Subcutaneous abdominal adipose tissue (tissue), 5 donors: Measurements from ENCODE around the gene KDM5A.

ENCODE experiments used
- H3K27ac ChIP-seq: one replicate; pipeline ENCODE4 v1.7.0; 2013; ENCODE audit warnings: low read depth, mild to moderate bottlenecking, inconsistent platforms, low read length, moderate library complexity
- H3K27me3 ChIP-seq, 5 donors: one replicate each; pipeline ENCODE4 v1.7.0; 2013; ENCODE audit warnings: low read length in 5 of 5, inconsistent platforms in 1 of 5; ENCODE audit not compliant: control insufficient read depth in 5 of 5, insufficient read depth in 4 of 5
- H3K36me3 ChIP-seq, 5 donors: one replicate each; pipeline ENCODE4 v1.7.0; 2013; ENCODE audit warnings: low read length in 5 of 5; ENCODE audit not compliant: control insufficient read depth in 5 of 5, insufficient read depth in 5 of 5
- H3K4me1 ChIP-seq, 5 donors: one replicate each; pipeline ENCODE4 v1.7.0; 2013; ENCODE audit warnings: low read length in 5 of 5, mild to moderate bottlenecking in 3 of 5, moderate library complexity in 1 of 5; ENCODE audit not compliant: control insufficient read depth in 5 of 5, insufficient read depth in 5 of 5
- H3K4me3 ChIP-seq, 5 donors: one replicate each; pipeline ENCODE4 v1.7.0; 2013; ENCODE audit warnings: low read length in 5 of 5, low read depth in 1 of 5
- H3K9ac ChIP-seq, 5 donors: one replicate each; pipeline ENCODE4 v1.7.0; 2013; ENCODE audit warnings: low read length in 5 of 5, mild to moderate bottlenecking in 4 of 5, moderate library complexity in 3 of 5
- H3K9me3 ChIP-seq, 5 donors: one replicate each; pipeline ENCODE4 v1.7.0; 2013; ENCODE audit warnings: low read length in 5 of 5; ENCODE audit not compliant: control insufficient read depth in 5 of 5
- donor health status: healthy.
- donor health status: healthy.
- donor health status: healthy.
- donor health status: healthy.
- donor health status: healthy.

The KDM5A gene

DNA sequence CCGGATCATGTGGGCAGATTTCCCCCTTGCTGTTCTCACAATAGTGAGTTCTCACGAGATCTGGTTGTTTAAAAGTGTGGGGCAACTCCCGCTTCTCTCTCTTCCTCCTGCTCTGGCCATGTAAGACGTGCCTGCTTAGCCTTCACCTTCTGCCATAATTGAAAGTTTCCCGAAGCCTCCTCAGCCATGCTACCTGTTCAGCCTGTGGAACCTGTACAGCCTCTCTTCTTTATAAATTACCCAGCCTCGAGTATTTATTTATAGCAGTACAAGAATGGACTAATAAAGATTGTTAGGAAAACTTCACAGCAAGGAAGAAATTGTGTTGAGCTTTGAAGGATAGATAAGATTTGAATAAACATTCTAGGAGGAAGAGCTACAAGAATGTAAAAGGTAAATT lies 52.1 kb downstream of the KDM5A start:
- no peak overlapping the region for H3K27ac ChIP-seq
- no peaks in the 10 kb centered on the region for H3K9me3 ChIP-seq
- H3K9ac ChIP-seq, result no peak overlapping the region
- no peaks in the 10 kb centered on the region for H3K27me3 ChIP-seq
- H3K36me3 ChIP-seq, result peaks cover 35 to 67% (median 47%) of the 10 kb centered on the region in 5 donors
- H3K4me1 ChIP-seq, result no peaks in the 10 kb centered on the region
- no peak overlapping the region for H3K4me3 ChIP-seq

GRCh38 chr12:334125-334524 lies 55.0 kb downstream of the KDM5A start:
- Histone ChIP-seq H3K27me3 (no peaks in the 10 kb centered on the region), H3K9ac (no peak overlapping the region), H3K9me3 (no peaks in the 10 kb centered on the region), H3K36me3 (peaks cover 43 to 69% (median 57%) of the 10 kb centered on the region in 5 donors), H3K4me3 (no peak overlapping the region), H3K4me1 (no peaks in the 10 kb centered on the region), H3K27ac (no peak overlapping the region)

- no peak overlapping the region for H3K4me3 ChIP-seq
- no peak overlapping the region for H3K27ac ChIP-seq
- no peaks in the 10 kb centered on the region for H3K4me1 ChIP-seq
- no peaks in the 10 kb centered on the region for H3K27me3 ChIP-seq
- no peak overlapping the region for H3K9ac ChIP-seq
- H3K9me3 ChIP-seq, result no peaks in the 10 kb centered on the region
- peaks cover 47 to 68% (median 56%) of the 10 kb centered on the region in 5 donors for H3K36me3 ChIP-seq
These were observed 56.4 kb downstream of the KDM5A start for GRCh38 chr12:332581-333205.

DNA sequence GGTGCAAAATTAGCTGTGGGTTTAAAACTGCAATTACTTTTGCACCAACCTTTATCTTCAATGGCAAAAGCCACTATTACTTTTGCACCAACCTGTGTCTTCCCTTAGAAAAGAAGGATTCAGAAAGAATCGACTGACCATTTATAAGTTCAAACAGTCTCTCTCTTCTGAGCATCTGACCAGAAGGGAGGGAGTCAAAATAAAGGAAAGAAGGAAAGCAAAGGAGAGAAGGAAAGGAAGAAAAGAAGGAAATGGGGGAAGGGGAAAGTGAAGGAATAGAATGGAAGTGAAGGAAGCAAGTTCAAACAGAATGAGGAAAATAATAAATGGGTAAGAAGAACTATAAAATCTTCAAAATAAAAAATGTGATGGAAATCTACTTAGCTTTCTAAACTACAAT lies 57.8 kb downstream of the KDM5A start:
- H3K27me3 ChIP-seq, result no peaks in the 10 kb centered on the region
- peaks cover 42 to 66% (median 52%) of the 10 kb centered on the region in 5 donors for H3K36me3 ChIP-seq
- no peaks in the 10 kb centered on the region for H3K4me1 ChIP-seq
- no peaks in the 10 kb centered on the region for H3K9me3 ChIP-seq
- H3K27ac ChIP-seq, result no peak overlapping the region
- H3K9ac ChIP-seq, result no peak overlapping the region
- H3K4me3 ChIP-seq, result no peak overlapping the region

GRCh38 chr12:325906-326305 lies 63.2 kb downstream of the KDM5A start:
- peaks cover 49 to 69% (median 53%) of the 10 kb centered on the region in 5 donors for H3K36me3 ChIP-seq
- H3K27ac ChIP-seq, result no peak overlapping the region

GRCh38 chr12:323507-323906 lies 65.6 kb downstream of the KDM5A start:
- Histone ChIP-seq H3K36me3 (peaks cover 54 to 82% (median 64%) of the 10 kb centered on the region in 5 donors), H3K4me3 (no peak overlapping the region), H3K9me3 (no peaks in the 10 kb centered on the region), H3K27me3 (no peaks in the 10 kb centered on the region), H3K27ac (no peak overlapping the region), H3K4me1 (peaks cover 0 to 15% (median 0%) of the 10 kb centered on the region in 5 donors), H3K9ac (no peak overlapping the region)

More at GRCh38 chr12:325906-326305, 63.2 kb downstream of the KDM5A start:
- Histone ChIP-seq H3K9ac (no peak overlapping the region), H3K4me3 (no peak overlapping the region), H3K4me1 (peaks cover 0 to 8% (median 0%) of the 10 kb centered on the region in 5 donors), H3K9me3 (no peaks in the 10 kb centered on the region), H3K27me3 (no peaks in the 10 kb centered on the region)

- H3K4me3 ChIP-seq, result no peak overlapping the region
- H3K27ac ChIP-seq, result no peak overlapping the region
- no peak overlapping the region for H3K9ac ChIP-seq
- no peaks in the 10 kb centered on the region for H3K9me3 ChIP-seq
- H3K4me1 ChIP-seq, result peaks cover 0 to 15% (median 0%) of the 10 kb centered on the region in 5 donors
- peaks cover 58 to 89% (median 73%) of the 10 kb centered on the region in 5 donors for H3K36me3 ChIP-seq
- no peaks in the 10 kb centered on the region for H3K27me3 ChIP-seq
These were observed 67.4 kb downstream of the KDM5A start for GRCh38 chr12:321606-322326.

GRCh38 chr12:318759-319515 lies 70.2 kb downstream of the KDM5A start:
- peaks cover 0 to 8% (median 0%) of the 10 kb centered on the region in 5 donors for H3K4me1 ChIP-seq

GRCh38 chr12:308511-308910 lies 80.6 kb downstream of the KDM5A start:
- H3K4me3 ChIP-seq, result no peak overlapping the region
- H3K36me3 ChIP-seq, result peaks cover 66 to 96% (median 89%) of the 10 kb centered on the region in 5 donors
- H3K4me1 ChIP-seq, result no peaks in the 10 kb centered on the region
- no peak overlapping the region for H3K9ac ChIP-seq
- H3K27me3 ChIP-seq, result no peaks in the 10 kb centered on the region
- H3K9me3 ChIP-seq, result no peaks in the 10 kb centered on the region
- no peak overlapping the region for H3K27ac ChIP-seq

More at GRCh38 chr12:318759-319515, 70.2 kb downstream of the KDM5A start:
- Histone ChIP-seq H3K36me3 (peaks cover 70 to 97% (median 76%) of the 10 kb centered on the region in 5 donors), H3K9ac (no peak overlapping the region), H3K27ac (no peak overlapping the region), H3K4me3 (no peak overlapping the region), H3K9me3 (no peaks in the 10 kb centered on the region), H3K27me3 (no peaks in the 10 kb centered on the region)

GRCh38 chr12:307406-307805 lies 81.7 kb downstream of the KDM5A start:
- H3K4me1 ChIP-seq, result no peaks in the 10 kb centered on the region
- no peak overlapping the region for H3K27ac ChIP-seq
- H3K9me3 ChIP-seq, result no peaks in the 10 kb centered on the region
- no peaks in the 10 kb centered on the region for H3K27me3 ChIP-seq
- H3K9ac ChIP-seq, result no peak overlapping the region
- no peak overlapping the region for H3K4me3 ChIP-seq
- H3K36me3 ChIP-seq, result peaks cover 62 to 92% (median 85%) of the 10 kb centered on the region in 5 donors
